ENCODE measurements around the gene PTPN23.

The PTPN23 gene

DNA sequence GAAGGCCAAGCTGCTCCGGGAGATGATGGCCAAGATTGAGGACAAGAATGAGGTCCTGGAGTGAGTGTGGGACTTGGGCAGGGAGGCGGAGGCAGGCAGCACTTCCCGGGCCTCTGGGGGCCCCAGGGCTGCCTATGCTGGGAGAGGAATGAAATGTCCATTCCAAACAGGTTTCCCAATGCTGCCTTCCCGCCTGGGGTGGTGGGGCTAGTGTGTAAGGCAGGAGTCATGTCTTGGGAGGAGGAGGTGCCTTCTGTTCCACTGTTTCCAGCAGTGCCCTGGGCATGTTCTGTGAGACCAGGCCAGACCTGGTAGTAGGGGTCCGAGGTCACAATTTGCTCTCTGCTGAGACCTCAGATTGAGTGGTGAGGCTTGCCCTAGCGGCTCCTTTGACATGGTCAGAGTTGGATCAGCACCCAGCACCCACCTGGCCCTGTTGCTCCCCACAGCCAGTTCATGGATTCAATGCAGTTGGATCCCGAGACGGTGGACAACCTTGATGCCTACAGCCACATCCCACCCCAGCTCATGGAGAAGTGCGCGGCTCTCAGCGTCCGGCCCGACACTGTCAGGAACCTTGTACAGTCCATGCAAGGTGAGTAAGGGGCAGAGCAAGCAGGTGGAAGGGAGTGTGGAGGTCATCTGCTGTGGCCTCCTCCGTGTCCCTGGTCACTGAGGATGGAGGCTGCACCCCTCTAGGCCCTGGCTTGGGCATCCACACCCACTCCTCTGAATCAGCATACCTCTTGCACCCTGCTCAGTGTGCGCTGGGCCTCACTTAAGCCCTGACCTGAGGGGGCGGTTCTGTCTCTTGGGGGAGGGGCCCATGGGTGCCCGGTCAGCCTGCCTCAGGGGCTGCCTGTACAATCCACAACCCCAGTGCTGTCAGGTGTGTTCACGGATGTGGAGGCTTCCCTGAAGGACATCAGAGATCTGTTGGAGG is 27.3 kb downstream of the PTPN23 start:
- TF ChIP-seq, protein P1, sequence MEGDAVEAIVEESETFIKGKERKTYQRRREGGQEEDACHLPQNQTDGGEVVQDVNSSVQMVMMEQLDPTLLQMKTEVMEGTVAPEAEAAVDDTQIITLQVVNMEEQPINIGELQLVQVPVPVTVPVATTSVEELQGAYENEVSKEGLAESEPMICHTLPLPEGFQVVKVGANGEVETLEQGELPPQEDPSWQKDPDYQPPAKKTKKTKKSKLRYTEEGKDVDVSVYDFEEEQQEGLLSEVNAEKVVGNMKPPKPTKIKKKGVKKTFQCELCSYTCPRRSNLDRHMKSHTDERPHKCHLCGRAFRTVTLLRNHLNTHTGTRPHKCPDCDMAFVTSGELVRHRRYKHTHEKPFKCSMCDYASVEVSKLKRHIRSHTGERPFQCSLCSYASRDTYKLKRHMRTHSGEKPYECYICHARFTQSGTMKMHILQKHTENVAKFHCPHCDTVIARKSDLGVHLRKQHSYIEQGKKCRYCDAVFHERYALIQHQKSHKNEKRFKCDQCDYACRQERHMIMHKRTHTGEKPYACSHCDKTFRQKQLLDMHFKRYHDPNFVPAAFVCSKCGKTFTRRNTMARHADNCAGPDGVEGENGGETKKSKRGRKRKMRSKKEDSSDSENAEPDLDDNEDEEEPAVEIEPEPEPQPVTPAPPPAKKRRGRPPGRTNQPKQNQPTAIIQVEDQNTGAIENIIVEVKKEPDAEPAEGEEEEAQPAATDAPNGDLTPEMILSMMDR (IDR thresholded peaks at IDR 0.05; ENCODE audit: unreplicated experiment in 3 of 3) = no peak
- no peaks in the 10 kb centered on the region for H3K9me3 Mint-ChIP-seq
- no peaks in the 10 kb centered on the region for H3K27me3 Mint-ChIP-seq (ENCODE audit: low read depth)
- H3K4me3 Mint-ChIP-seq = no peak overlapping the region
- peaks cover 11% of the 10 kb centered on the region for H3K36me3 Mint-ChIP-seq (ENCODE audit: low read depth)
- H3K4me1 Mint-ChIP-seq = no peaks in the 10 kb centered on the region
- no peak overlapping the region for H3K27ac Mint-ChIP-seq

DNA sequence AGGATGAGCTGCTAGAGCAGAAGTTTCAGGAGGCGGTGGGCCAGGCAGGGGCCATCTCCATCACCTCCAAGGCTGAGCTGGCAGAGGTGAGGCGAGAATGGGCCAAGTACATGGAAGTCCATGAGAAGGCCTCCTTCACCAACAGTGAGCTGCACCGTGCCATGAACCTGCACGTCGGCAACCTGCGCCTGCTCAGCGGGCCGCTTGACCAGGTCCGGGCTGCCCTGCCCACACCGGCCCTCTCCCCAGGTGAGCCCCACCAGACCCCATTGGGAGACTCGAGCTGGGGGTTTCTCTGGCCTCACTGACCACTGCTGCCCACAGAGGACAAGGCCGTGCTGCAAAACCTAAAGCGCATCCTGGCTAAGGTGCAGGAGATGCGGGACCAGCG is 28.0 kb downstream of the PTPN23 start:
- Mint-ChIP-seq H3K4me3 (no peak overlapping the region), H3K36me3 (ENCODE audit: low read depth) (peaks cover 18% of the 10 kb centered on the region), H3K9me3 (no peaks in the 10 kb centered on the region), H3K4me1 (no peaks in the 10 kb centered on the region), H3K27me3 (ENCODE audit: low read depth) (no peaks in the 10 kb centered on the region), H3K27ac (no peak overlapping the region)
- TF ChIP-seq, protein P1 (IDR thresholded peaks at IDR 0.05; ENCODE audit: unreplicated experiment in 3 of 3) = no peak

DNA sequence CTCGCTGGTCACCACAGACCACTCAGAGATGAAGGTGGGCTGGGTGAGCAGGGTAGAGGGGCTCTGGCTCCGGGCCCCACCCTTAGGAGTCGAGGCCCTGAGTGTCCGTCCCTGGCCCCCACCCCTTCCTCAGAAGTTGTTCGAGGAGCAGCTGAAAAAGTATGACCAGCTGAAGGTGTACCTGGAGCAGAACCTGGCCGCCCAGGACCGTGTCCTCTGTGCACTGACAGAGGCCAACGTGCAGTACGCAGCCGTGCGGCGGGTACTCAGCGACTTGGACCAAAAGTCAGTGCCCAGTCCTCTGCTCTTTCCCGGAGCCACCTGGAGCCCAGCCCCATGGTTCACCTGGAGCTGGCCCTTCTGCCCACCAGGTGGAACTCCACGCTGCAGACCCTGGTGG is 28.5 kb downstream of the PTPN23 start:
- H3K4me3 Mint-ChIP-seq = no peak overlapping the region
- H3K27ac Mint-ChIP-seq = no peak overlapping the region
- H3K27me3 Mint-ChIP-seq (ENCODE audit: low read depth) = no peaks in the 10 kb centered on the region
- no peaks in the 10 kb centered on the region for H3K9me3 Mint-ChIP-seq
- H3K4me1 Mint-ChIP-seq = no peaks in the 10 kb centered on the region
- TF ChIP-seq, protein P1 (IDR thresholded peaks at IDR 0.05; ENCODE audit: unreplicated experiment in 3 of 3) = no peak
- peaks cover 19% of the 10 kb centered on the region for H3K36me3 Mint-ChIP-seq (ENCODE audit: low read depth)

DNA sequence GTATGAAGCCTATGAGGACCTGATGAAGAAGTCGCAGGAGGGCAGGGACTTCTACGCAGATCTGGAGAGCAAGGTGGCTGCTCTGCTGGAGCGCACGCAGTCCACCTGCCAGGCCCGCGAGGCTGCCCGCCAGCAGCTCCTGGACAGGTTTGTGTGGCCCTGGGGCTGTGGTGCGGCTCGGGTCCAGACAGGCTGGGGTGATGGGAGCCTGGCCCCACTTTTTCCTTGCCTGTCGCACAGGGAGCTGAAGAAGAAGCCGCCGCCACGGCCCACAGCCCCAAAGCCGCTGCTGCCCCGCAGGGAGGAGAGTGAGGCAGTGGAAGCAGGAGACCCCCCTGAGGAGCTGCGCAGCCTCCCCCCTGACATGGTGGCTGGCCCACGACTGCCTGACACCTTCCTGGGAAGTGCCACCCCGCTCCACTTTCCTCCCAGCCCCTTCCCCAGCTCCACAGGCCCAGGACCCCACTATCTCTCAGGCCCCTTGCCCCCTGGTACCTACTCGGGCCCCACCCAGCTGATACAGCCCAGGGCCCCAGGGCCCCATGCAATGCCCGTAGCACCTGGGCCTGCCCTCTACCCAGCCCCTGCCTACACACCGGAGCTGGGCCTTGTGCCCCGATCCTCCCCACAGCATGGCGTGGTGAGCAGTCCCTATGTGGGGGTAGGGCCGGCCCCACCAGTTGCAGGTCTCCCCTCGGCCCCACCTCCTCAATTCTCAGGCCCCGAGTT is 29.0 kb downstream of the PTPN23 start:
- no peaks in the 10 kb centered on the region for H3K4me1 Mint-ChIP-seq
- H3K36me3 Mint-ChIP-seq (ENCODE audit: low read depth) = peaks cover 20% of the 10 kb centered on the region
- H3K27me3 Mint-ChIP-seq (ENCODE audit: low read depth) = no peaks in the 10 kb centered on the region
- no peak overlapping the region for H3K4me3 Mint-ChIP-seq
- H3K27ac Mint-ChIP-seq = no peak overlapping the region
- H3K9me3 Mint-ChIP-seq = no peaks in the 10 kb centered on the region
- TF ChIP-seq, protein P1 (IDR thresholded peaks at IDR 0.05; ENCODE audit: unreplicated experiment in 3 of 3) = no peak

DNA sequence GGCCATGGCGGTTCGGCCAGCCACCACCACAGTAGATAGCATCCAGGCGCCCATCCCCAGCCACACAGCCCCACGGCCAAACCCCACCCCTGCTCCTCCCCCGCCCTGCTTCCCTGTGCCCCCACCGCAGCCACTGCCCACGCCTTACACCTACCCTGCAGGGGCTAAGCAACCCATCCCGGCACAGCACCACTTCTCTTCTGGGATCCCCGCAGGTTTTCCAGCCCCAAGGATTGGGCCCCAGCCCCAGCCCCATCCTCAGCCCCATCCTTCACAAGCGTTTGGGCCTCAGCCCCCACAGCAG is 29.5 kb downstream of the PTPN23 start:
- H3K4me1 Mint-ChIP-seq = no peaks in the 10 kb centered on the region
- H3K36me3 Mint-ChIP-seq (ENCODE audit: low read depth) = peaks cover 25% of the 10 kb centered on the region
- H3K9me3 Mint-ChIP-seq = no peaks in the 10 kb centered on the region
- no peak overlapping the region for H3K27ac Mint-ChIP-seq
- no peak overlapping the region for H3K4me3 Mint-ChIP-seq
- no peaks in the 10 kb centered on the region for H3K27me3 Mint-ChIP-seq (ENCODE audit: low read depth)
- TF ChIP-seq, protein P1 (IDR thresholded peaks at IDR 0.05; ENCODE audit: unreplicated experiment in 3 of 3) = no peak
